ENCODE data around the gene GPR155.
"Not testable (repeated sequence)": the region's sequence is repeated elsewhere in the genome, so short reads cannot be mapped to it uniquely, and the experiment has no call there.

The GPR155 gene

GRCh38 chr2:174428214-174428613 is 58.6 kb downstream of the GPR155 start:
- H3K4me3 ChIP-seq (ENCODE audit: control insufficient read depth in 1 of 7, extremely low read depth in 1 of 7, insufficient read depth in 4 of 7, low read depth in 2 of 7, low read length in 6 of 7), result no peak overlapping the region
- CTCF ChIA-PET, result no interaction called here
- H3K27me3 ChIP-seq (replicated peaks in 2 of 5; ENCODE audit: control insufficient read depth in 4 of 5, insufficient read depth in 5 of 5, low read length in 4 of 5), result no peaks in the 10 kb centered on the region
- no peak for DNase-seq
- peaks cover 0 to 5% (median 0%) of the 10 kb centered on the region in 5 experiments for H3K9me3 ChIP-seq (ENCODE audit: control extremely low read depth in 1 of 5, control insufficient read depth in 4 of 5, insufficient read depth in 2 of 5, low read depth in 1 of 5, low read length in 4 of 5)
- H3K4me1 ChIP-seq (ENCODE audit: control extremely low read depth in 1 of 4, control insufficient read depth in 4 of 4, insufficient read depth in 4 of 4, low read length in 3 of 4), result no peaks in the 10 kb centered on the region
- H3K36me3 ChIP-seq (ENCODE audit: control insufficient read depth in 4 of 4, insufficient read depth in 4 of 4, low read length in 3 of 4), result peaks cover 4 to 34% (median 9%) of the 10 kb centered on the region in 4 experiments
- H3K27ac ChIP-seq (ENCODE audit: insufficient read depth in 1 of 2, low read depth in 1 of 2, low read length in 2 of 2, poor library complexity in 1 of 2, severe bottlenecking in 2 of 2), result no peak overlapping the region
- POLR2A ChIA-PET, result no interaction called here
- no CpG with 5 or more reads among the region's 1 CpG for WGBS (ENCODE audit: insufficient coverage)

- Histone ChIP-seq H3K36me3 (ENCODE audit: control insufficient read depth in 4 of 4, insufficient read depth in 4 of 4, low read length in 3 of 4) (peaks cover 2 to 12% (median 5%) of the 10 kb centered on the region in 4 experiments), H3K27ac (ENCODE audit: insufficient read depth in 1 of 2, low read depth in 1 of 2, low read length in 2 of 2, poor library complexity in 1 of 2, severe bottlenecking in 2 of 2) (no peak overlapping the region), H3K9me3 (ENCODE audit: control extremely low read depth in 1 of 5, control insufficient read depth in 4 of 5, insufficient read depth in 2 of 5, low read depth in 1 of 5, low read length in 4 of 5) (no peaks in the 10 kb centered on the region), H3K27me3 (replicated peaks in 2 of 5; ENCODE audit: control insufficient read depth in 4 of 5, insufficient read depth in 5 of 5, low read length in 4 of 5) (no peaks in the 10 kb centered on the region), H3K4me1 (ENCODE audit: control extremely low read depth in 1 of 4, control insufficient read depth in 4 of 4, insufficient read depth in 4 of 4, low read length in 3 of 4) (no peaks in the 10 kb centered on the region), H3K4me3 (ENCODE audit: control insufficient read depth in 1 of 7, extremely low read depth in 1 of 7, insufficient read depth in 4 of 7, low read depth in 2 of 7, low read length in 6 of 7) (no peak overlapping the region)
- CTCF ChIA-PET, result no interaction called here
- DNase-seq, result no peak
- POLR2A ChIA-PET, result no interaction called here
Observed at GRCh38 chr2:174412256-174412655, 74.6 kb downstream of the GPR155 start.

GRCh38 chr2:174410039-174410438 is 76.8 kb downstream of the GPR155 start:
- H3K9me3 ChIP-seq (ENCODE audit: control extremely low read depth in 1 of 5, control insufficient read depth in 4 of 5, insufficient read depth in 2 of 5, low read depth in 1 of 5, low read length in 4 of 5); POLR2A ChIA-PET; H3K27ac ChIP-seq (ENCODE audit: insufficient read depth in 1 of 2, low read depth in 1 of 2, low read length in 2 of 2, poor library complexity in 1 of 2, severe bottlenecking in 2 of 2); H3K27me3 ChIP-seq (replicated peaks in 2 of 5; ENCODE audit: control insufficient read depth in 4 of 5, insufficient read depth in 5 of 5, low read length in 4 of 5); CTCF ChIA-PET; H3K4me3 ChIP-seq (ENCODE audit: control insufficient read depth in 1 of 7, extremely low read depth in 1 of 7, insufficient read depth in 4 of 7, low read depth in 2 of 7, low read length in 6 of 7); H3K4me1 ChIP-seq (ENCODE audit: control extremely low read depth in 1 of 4, control insufficient read depth in 4 of 4, insufficient read depth in 4 of 4, low read length in 3 of 4); H3K36me3 ChIP-seq (ENCODE audit: control insufficient read depth in 4 of 4, insufficient read depth in 4 of 4, low read length in 3 of 4); DNase-seq: not testable (repeated sequence)
- 76% methylated on average over 4 of the region's 31 CpGs for WGBS (ENCODE audit: insufficient coverage)

GRCh38 chr2:174403628-174404027 is 83.2 kb downstream of the GPR155 start:
- Histone ChIP-seq H3K4me1 (ENCODE audit: control extremely low read depth in 1 of 4, control insufficient read depth in 4 of 4, insufficient read depth in 4 of 4, low read length in 3 of 4) (no peaks in the 10 kb centered on the region), H3K27ac (ENCODE audit: insufficient read depth in 1 of 2, low read depth in 1 of 2, low read length in 2 of 2, poor library complexity in 1 of 2, severe bottlenecking in 2 of 2) (no peak overlapping the region), H3K27me3 (replicated peaks in 2 of 5; ENCODE audit: control insufficient read depth in 4 of 5, insufficient read depth in 5 of 5, low read length in 4 of 5) (no peaks in the 10 kb centered on the region), H3K4me3 (ENCODE audit: control insufficient read depth in 1 of 7, extremely low read depth in 1 of 7, insufficient read depth in 4 of 7, low read depth in 2 of 7, low read length in 6 of 7) (no peak overlapping the region), H3K9me3 (ENCODE audit: control extremely low read depth in 1 of 5, control insufficient read depth in 4 of 5, insufficient read depth in 2 of 5, low read depth in 1 of 5, low read length in 4 of 5) (peaks cover 0 to 2% (median 0%) of the 10 kb centered on the region in 5 experiments), H3K36me3 (ENCODE audit: control insufficient read depth in 4 of 4, insufficient read depth in 4 of 4, low read length in 3 of 4) (peaks cover 3 to 25% (median 5%) of the 10 kb centered on the region in 4 experiments)
- DNase-seq, result no peak
- ChIA-PET POLR2A (interaction anchor here (0.5 kb wide), 1 partner anchor 25 kb away, joined by 3 read pairs; no protein-coding TSS in a partner anchor), CTCF (no interaction called here)

- CTCF ChIA-PET, result no interaction called here
- Histone ChIP-seq H3K9me3 (ENCODE audit: control extremely low read depth in 1 of 5, control insufficient read depth in 4 of 5, insufficient read depth in 2 of 5, low read depth in 1 of 5, low read length in 4 of 5) (peaks cover 0 to 2% (median 0%) of the 10 kb centered on the region in 5 experiments), H3K4me1 (ENCODE audit: control extremely low read depth in 1 of 4, control insufficient read depth in 4 of 4, insufficient read depth in 4 of 4, low read length in 3 of 4) (peaks cover 0 to 9% (median 6%) of the 10 kb centered on the region in 4 experiments), H3K36me3 (ENCODE audit: control insufficient read depth in 4 of 4, insufficient read depth in 4 of 4, low read length in 3 of 4) (peaks cover 3 to 25% (median 5%) of the 10 kb centered on the region in 4 experiments), H3K27me3 (replicated peaks in 2 of 5; ENCODE audit: control insufficient read depth in 4 of 5, insufficient read depth in 5 of 5, low read length in 4 of 5) (no peaks in the 10 kb centered on the region), H3K4me3 (ENCODE audit: control insufficient read depth in 1 of 7, extremely low read depth in 1 of 7, insufficient read depth in 4 of 7, low read depth in 2 of 7, low read length in 6 of 7) (no peak overlapping the region), H3K27ac (ENCODE audit: insufficient read depth in 1 of 2, low read depth in 1 of 2, low read length in 2 of 2, poor library complexity in 1 of 2, severe bottlenecking in 2 of 2) (no peak overlapping the region)
- POLR2A ChIA-PET, result no interaction called here
- DNase-seq, result no peak
Observed at GRCh38 chr2:174400853-174401252, 86.0 kb downstream of the GPR155 start.

- DNase-seq, result no peak
- Histone ChIP-seq H3K9me3 (ENCODE audit: control extremely low read depth in 1 of 5, control insufficient read depth in 4 of 5, insufficient read depth in 2 of 5, low read depth in 1 of 5, low read length in 4 of 5) (peaks cover 0 to 2% (median 0%) of the 10 kb centered on the region in 5 experiments), H3K27ac (ENCODE audit: insufficient read depth in 1 of 2, low read depth in 1 of 2, low read length in 2 of 2, poor library complexity in 1 of 2, severe bottlenecking in 2 of 2) (no peak overlapping the region), H3K4me3 (ENCODE audit: control insufficient read depth in 1 of 7, extremely low read depth in 1 of 7, insufficient read depth in 4 of 7, low read depth in 2 of 7, low read length in 6 of 7) (no peak overlapping the region), H3K4me1 (ENCODE audit: control extremely low read depth in 1 of 4, control insufficient read depth in 4 of 4, insufficient read depth in 4 of 4, low read length in 3 of 4) (peaks cover 6 to 18% (median 13%) of the 10 kb centered on the region in 4 experiments), H3K27me3 (replicated peaks in 2 of 5; ENCODE audit: control insufficient read depth in 4 of 5, insufficient read depth in 5 of 5, low read length in 4 of 5) (no peaks in the 10 kb centered on the region), H3K36me3 (ENCODE audit: control insufficient read depth in 4 of 4, insufficient read depth in 4 of 4, low read length in 3 of 4) (peaks cover 3 to 24% (median 5%) of the 10 kb centered on the region in 4 experiments)
- WGBS (ENCODE audit: insufficient coverage), result 100% methylated on average over 1 of the region's 1 CpG
- ChIA-PET POLR2A (no interaction called here), CTCF (no interaction called here)
Observed at GRCh38 chr2:174399171-174399570, 87.7 kb downstream of the GPR155 start.

- CTCF ChIA-PET, result interaction anchor here (0.5 to 0.9 kb wide), 2 partner anchors 17 to 1541 kb away, joined by 3 read pairs; no protein-coding TSS in a partner anchor
- 100% methylated on average over 3 of the region's 3 CpGs for WGBS (ENCODE audit: insufficient coverage)
Observed at GRCh38 chr2:174397773-174398172, 89.1 kb downstream of the GPR155 start.

More at GRCh38 chr2:174397773-174398172, 89.1 kb downstream of the GPR155 start:
- Histone ChIP-seq H3K27ac (ENCODE audit: insufficient read depth in 1 of 2, low read depth in 1 of 2, low read length in 2 of 2, poor library complexity in 1 of 2, severe bottlenecking in 2 of 2) (no peak overlapping the region), H3K36me3 (ENCODE audit: control insufficient read depth in 4 of 4, insufficient read depth in 4 of 4, low read length in 3 of 4) (peaks cover 0 to 15% (median 1%) of the 10 kb centered on the region in 4 experiments), H3K9me3 (ENCODE audit: control extremely low read depth in 1 of 5, control insufficient read depth in 4 of 5, insufficient read depth in 2 of 5, low read depth in 1 of 5, low read length in 4 of 5) (no peaks in the 10 kb centered on the region), H3K4me3 (ENCODE audit: control insufficient read depth in 1 of 7, extremely low read depth in 1 of 7, insufficient read depth in 4 of 7, low read depth in 2 of 7, low read length in 6 of 7) (no peak overlapping the region), H3K4me1 (ENCODE audit: control extremely low read depth in 1 of 4, control insufficient read depth in 4 of 4, insufficient read depth in 4 of 4, low read length in 3 of 4) (peaks cover 10 to 26% (median 17%) of the 10 kb centered on the region in 4 experiments), H3K27me3 (replicated peaks in 2 of 5; ENCODE audit: control insufficient read depth in 4 of 5, insufficient read depth in 5 of 5, low read length in 4 of 5) (no peaks in the 10 kb centered on the region)
- DNase-seq, result no peak
- POLR2A ChIA-PET, result no interaction called here

Measured in common myeloid progenitor, CD34-positive (primary cell).